Lung (tissue), 12 donors: Measurements from ENCODE around the gene FAM216A. TPM values are rescaled to one million over a fixed set of nuclear protein-coding genes. Genes with fewer than 3 reads are reported as not detected.
"Not testable (repeated sequence)": the region's sequence is repeated elsewhere in the genome, so short reads cannot be mapped to it uniquely, and the experiment has no call there.

Source experiments
- ATAC-seq: fragments of 200-7000 bp; cut with Tn5 transposase; one replicate; pipeline ENCODE4 v1.9.1; 2020; ENCODE audit warnings: moderate number of reproducible peaks; ENCODE audit not compliant: insufficient read depth, low FRiP score
- DNase-seq, 3 donors: peaks; one replicate each; pipeline ENCODE4 v3.0.0-alpha.2; 2013 to 2017
- H3K27ac ChIP-seq, 2 donors: one replicate each; pipeline ENCODE4 v1.5.1; 2013; ENCODE audit warnings: mild to moderate bottlenecking in 2 of 2, moderate library complexity in 2 of 2, control low read depth in 1 of 2, inconsistent platforms in 1 of 2, low read depth in 1 of 2, low read length in 1 of 2
- H3K27me3 ChIP-seq, 3 donors: one replicate each; pipeline ENCODE4 v1.5.1; 2013; ENCODE audit warnings: low read length in 2 of 3; ENCODE audit not compliant: control insufficient read depth in 3 of 3, insufficient read depth in 3 of 3
- H3K36me3 ChIP-seq, 4 donors: one replicate each; pipeline ENCODE4 v1.5.1; 2013; ENCODE audit warnings: low read length in 4 of 4, mild to moderate bottlenecking in 1 of 4, moderate library complexity in 1 of 4; ENCODE audit not compliant: control insufficient read depth in 4 of 4, insufficient read depth in 4 of 4
- H3K4me1 ChIP-seq, 5 donors: one replicate each; pipeline ENCODE4 v1.5.1; 2013; ENCODE audit warnings: low read length in 5 of 5, mild to moderate bottlenecking in 2 of 5, moderate library complexity in 1 of 5; ENCODE audit not compliant: control insufficient read depth in 5 of 5, insufficient read depth in 5 of 5
- H3K4me3 ChIP-seq: one replicate; pipeline ENCODE4 v1.5.1; 2013; ENCODE audit warnings: mild to moderate bottlenecking, control low read depth, moderate library complexity
- H3K9ac ChIP-seq, 2 donors: one replicate each; pipeline ENCODE4 v1.5.1; 2013; ENCODE audit warnings: low read length in 2 of 2, control low read depth in 1 of 2; ENCODE audit not compliant: insufficient read depth in 1 of 2
- H3K9me3 ChIP-seq, 4 donors: one replicate each; pipeline ENCODE4 v1.5.1; 2013; ENCODE audit warnings: low read length in 3 of 4, mild to moderate bottlenecking in 1 of 4, moderate library complexity in 1 of 4; ENCODE audit not compliant: control insufficient read depth in 4 of 4, insufficient read depth in 3 of 4
- WGBS, 2 donors: extraction: QIAGEN DNeasy Blood & Tissue Kit; methylation state at CpG; one replicate each; pipeline ENCODE4 v1.1.7; 2013; 5-methylcytosine and 5-hydroxymethylcytosine counted together
- polyA plus RNA-seq, 2 donors: library from polyadenylated mRNA; stranded (reverse); fragments of 200-250 nt; gene quantifications; one replicate each; pipeline ENCODE4 v1.2.1, GENCODE V29; 2013
- total RNA-seq, 2 donors: library from RNA; depleted of rRNA in 1 of 2; stranded (reverse); fragments of >200 nt in 1 of 2; gene quantifications; one replicate each; pipeline ENCODE4 v1.2.1, GENCODE V29; 2014 to 2021
- TF ChIP-seq, protein P1 (sequence below): IDR thresholded peaks from 2 replicates; pipeline ENCODE4 v1.5.1; 2012; ENCODE audit warnings: mild to moderate bottlenecking; ENCODE audit errors: control extremely low read depth, extremely low read depth
- donor health status: control.
- donor health status: control.
- donor health status: Bipolar disorder and iron deficiency.
- donor health status: healthy.
- donor health status: DM: yes; HTN: yes; CAD: no.

Gene FAM216A
- total and polyA plus RNA-seq, 4 donors: 2.9 to 6.4 (median 5.2) TPM

GRCh38 chr12:110421701-110422100 lies 46.9 kb upstream of the FAM216A start:
- H3K27me3 ChIP-seq: no peaks in the 10 kb centered on the region
- DNase-seq (no peak), ATAC-seq (no peak)
- H3K36me3 ChIP-seq: no peaks in the 10 kb centered on the region
- no peak overlapping the region for H3K27ac ChIP-seq
- no peak overlapping the region for H3K4me3 ChIP-seq
- TF ChIP-seq, protein P1, sequence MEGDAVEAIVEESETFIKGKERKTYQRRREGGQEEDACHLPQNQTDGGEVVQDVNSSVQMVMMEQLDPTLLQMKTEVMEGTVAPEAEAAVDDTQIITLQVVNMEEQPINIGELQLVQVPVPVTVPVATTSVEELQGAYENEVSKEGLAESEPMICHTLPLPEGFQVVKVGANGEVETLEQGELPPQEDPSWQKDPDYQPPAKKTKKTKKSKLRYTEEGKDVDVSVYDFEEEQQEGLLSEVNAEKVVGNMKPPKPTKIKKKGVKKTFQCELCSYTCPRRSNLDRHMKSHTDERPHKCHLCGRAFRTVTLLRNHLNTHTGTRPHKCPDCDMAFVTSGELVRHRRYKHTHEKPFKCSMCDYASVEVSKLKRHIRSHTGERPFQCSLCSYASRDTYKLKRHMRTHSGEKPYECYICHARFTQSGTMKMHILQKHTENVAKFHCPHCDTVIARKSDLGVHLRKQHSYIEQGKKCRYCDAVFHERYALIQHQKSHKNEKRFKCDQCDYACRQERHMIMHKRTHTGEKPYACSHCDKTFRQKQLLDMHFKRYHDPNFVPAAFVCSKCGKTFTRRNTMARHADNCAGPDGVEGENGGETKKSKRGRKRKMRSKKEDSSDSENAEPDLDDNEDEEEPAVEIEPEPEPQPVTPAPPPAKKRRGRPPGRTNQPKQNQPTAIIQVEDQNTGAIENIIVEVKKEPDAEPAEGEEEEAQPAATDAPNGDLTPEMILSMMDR: no peak
- 80 to 86% methylated on average over 4 of the region's 4 CpGs for WGBS, 2 donors
- no peaks in the 10 kb centered on the region for H3K4me1 ChIP-seq
- no peaks in the 10 kb centered on the region for H3K9me3 ChIP-seq
- no peak overlapping the region for H3K9ac ChIP-seq

- Histone ChIP-seq H3K27ac (no peak overlapping the region), H3K9me3 (no peaks in the 10 kb centered on the region), H3K36me3 (no peaks in the 10 kb centered on the region), H3K9ac (no peak overlapping the region), H3K27me3 (no peaks in the 10 kb centered on the region), H3K4me1 (no peaks in the 10 kb centered on the region), H3K4me3 (no peak overlapping the region)
- TF ChIP-seq, protein P1: no peak
- DNase-seq: no peak
- WGBS, 2 donors: 68 to 92% methylated on average over 3 of the region's 3 CpGs
- no peak for ATAC-seq
Observed at GRCh38 chr12:110424237-110424636, 44.4 kb upstream of the FAM216A start.

- H3K9me3 ChIP-seq: no peaks in the 10 kb centered on the region
- H3K27me3 ChIP-seq: no peaks in the 10 kb centered on the region
- H3K27ac ChIP-seq: no peak overlapping the region
- TF ChIP-seq, protein P1: no peak
- 40 to 63% methylated on average over 3 of the region's 3 CpGs for WGBS, 2 donors
- no peak for ATAC-seq
- H3K36me3 ChIP-seq: no peaks in the 10 kb centered on the region
- no peak overlapping the region for H3K9ac ChIP-seq
- no peak for DNase-seq
- no peak overlapping the region for H3K4me3 ChIP-seq
- H3K4me1 ChIP-seq: no peaks in the 10 kb centered on the region
Observed at GRCh38 chr12:110426406-110426805, 42.2 kb upstream of the FAM216A start.

- H3K4me1 ChIP-seq, H3K9me3 ChIP-seq, DNase-seq, H3K27ac ChIP-seq, H3K4me3 ChIP-seq, H3K36me3 ChIP-seq, ATAC-seq, H3K9ac ChIP-seq, H3K27me3 ChIP-seq: not testable (repeated sequence)
- WGBS, 2 donors: 83 to 89% methylated on average over 15 of the region's 15 CpGs
Observed at GRCh38 chr12:110429676-110430075, 39.0 kb upstream of the FAM216A start.
